ENCODE data around the gene CPN1.
A peak's percentile ranks its signal among the peaks of the same experiment; 100 is the strongest.
"Not testable (repeated sequence)": the region's sequence is repeated elsewhere in the genome, so short reads cannot be mapped to it uniquely, and the experiment has no call there.

CPN1 gene

DNA sequence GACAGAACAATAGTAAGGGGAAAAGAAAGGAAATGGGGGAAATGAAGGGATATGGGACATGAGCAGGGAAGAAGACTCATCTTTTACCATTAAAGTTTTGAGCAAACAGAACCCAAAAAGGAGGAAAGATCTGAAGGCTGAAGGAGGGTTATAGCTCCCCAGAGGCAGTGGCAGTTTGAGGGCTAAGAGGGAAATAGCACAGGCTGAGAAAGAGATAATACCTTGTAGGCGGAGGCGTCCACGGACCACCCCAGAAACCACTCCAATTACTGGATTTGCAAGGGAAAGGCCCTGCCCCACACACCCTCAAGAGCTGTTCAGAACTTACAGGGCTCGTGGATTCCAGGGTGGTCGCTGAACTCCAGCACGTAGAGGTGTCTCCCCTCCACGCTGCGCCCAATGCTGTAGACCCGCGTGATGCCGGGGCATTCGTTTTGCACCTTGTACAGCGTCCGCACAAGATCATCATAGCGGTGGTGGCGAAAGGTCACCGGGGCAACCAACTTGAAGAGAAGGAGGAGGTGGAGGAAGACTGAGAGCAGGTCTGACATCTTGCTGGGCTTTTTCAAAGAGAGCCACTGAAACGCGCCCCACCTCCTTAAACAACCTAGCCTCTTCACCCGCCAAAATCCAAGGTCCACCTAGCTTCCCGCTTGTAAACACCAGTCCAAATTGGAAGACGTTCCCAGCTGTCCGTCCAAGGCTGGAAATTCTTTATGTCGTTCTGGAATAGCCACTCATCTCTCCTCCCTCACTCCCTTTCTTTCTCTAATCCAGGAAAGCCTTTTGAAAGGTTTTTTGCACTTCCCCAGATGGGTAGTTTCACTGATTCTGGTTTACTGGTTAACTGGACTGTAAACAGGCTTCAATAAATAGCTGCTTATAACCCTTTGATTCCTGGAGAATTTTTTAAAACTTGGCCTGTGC is at the start of gene CPN1:
Gene CPN1, minus strand, starts transcription at position 795 of the 927 bp plus-strand sequence. Its CDS starts 244 bp downstream, at position 551.
- Histone ChIP-seq H3K27me3 (ENCODE audit: insufficient read depth, poor library complexity, severe bottlenecking) (no peaks in the 10 kb centered on the region), H3K4me3 (ENCODE audit: severe bottlenecking) (no peak within 1 kb of the TSS), H3K36me3 (ENCODE audit: low read depth) (no peaks in the 10 kb centered on the region), H3K9me3 (ENCODE audit: severe bottlenecking) (no peaks in the 10 kb centered on the region), H3K4me1 (ENCODE audit: insufficient read depth, poor library complexity, severe bottlenecking) (no peaks in the 10 kb centered on the region), H3K27ac (ENCODE audit: poor library complexity, severe bottlenecking) (no peak within 1 kb of the TSS)
- TF ChIP-seq, protein P1, sequence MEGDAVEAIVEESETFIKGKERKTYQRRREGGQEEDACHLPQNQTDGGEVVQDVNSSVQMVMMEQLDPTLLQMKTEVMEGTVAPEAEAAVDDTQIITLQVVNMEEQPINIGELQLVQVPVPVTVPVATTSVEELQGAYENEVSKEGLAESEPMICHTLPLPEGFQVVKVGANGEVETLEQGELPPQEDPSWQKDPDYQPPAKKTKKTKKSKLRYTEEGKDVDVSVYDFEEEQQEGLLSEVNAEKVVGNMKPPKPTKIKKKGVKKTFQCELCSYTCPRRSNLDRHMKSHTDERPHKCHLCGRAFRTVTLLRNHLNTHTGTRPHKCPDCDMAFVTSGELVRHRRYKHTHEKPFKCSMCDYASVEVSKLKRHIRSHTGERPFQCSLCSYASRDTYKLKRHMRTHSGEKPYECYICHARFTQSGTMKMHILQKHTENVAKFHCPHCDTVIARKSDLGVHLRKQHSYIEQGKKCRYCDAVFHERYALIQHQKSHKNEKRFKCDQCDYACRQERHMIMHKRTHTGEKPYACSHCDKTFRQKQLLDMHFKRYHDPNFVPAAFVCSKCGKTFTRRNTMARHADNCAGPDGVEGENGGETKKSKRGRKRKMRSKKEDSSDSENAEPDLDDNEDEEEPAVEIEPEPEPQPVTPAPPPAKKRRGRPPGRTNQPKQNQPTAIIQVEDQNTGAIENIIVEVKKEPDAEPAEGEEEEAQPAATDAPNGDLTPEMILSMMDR (IDR thresholded peaks at IDR 0.05; ENCODE audit: poor library complexity, severe bottlenecking) = no peak
- ATAC-seq (ENCODE audit: low read depth) (no peak), DNase-seq (ENCODE audit: low spot score) (peak; percentile 41)

DNA sequence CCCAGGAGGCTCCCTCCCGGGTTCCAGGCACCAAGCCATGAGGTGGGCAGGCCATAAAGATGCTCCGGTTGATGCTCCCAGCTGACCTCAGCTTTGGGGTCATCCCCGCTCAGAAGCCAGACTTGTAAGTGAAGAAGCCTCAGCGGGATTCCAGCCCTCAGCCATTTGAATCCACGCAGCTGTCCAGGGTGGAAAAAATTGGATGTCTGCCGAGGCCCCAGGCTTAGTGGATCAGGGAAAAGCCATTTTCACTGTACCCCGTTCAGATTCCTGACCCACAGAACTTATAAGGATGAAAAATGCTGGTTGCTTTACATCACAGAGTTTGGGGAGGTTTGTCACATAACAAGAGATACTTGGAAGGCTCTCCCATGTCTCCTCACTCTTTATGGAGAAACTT is 49.2 kb upstream of the CPN1 start:
- H3K9me3 ChIP-seq (ENCODE audit: severe bottlenecking) = no peaks in the 10 kb centered on the region
- no peaks in the 10 kb centered on the region for H3K36me3 ChIP-seq (ENCODE audit: low read depth)
- H3K27ac ChIP-seq (ENCODE audit: poor library complexity, severe bottlenecking) = no peak overlapping the region
- DNase-seq (ENCODE audit: low spot score) (no peak), ATAC-seq (ENCODE audit: low read depth) (no peak)
- no peak overlapping the region for H3K4me3 ChIP-seq (ENCODE audit: severe bottlenecking)
- H3K27me3 ChIP-seq (ENCODE audit: insufficient read depth, poor library complexity, severe bottlenecking) = no peaks in the 10 kb centered on the region
- TF ChIP-seq, protein P1 (IDR thresholded peaks at IDR 0.05; ENCODE audit: poor library complexity, severe bottlenecking) = no peak
- no peaks in the 10 kb centered on the region for H3K4me1 ChIP-seq (ENCODE audit: insufficient read depth, poor library complexity, severe bottlenecking)

DNA sequence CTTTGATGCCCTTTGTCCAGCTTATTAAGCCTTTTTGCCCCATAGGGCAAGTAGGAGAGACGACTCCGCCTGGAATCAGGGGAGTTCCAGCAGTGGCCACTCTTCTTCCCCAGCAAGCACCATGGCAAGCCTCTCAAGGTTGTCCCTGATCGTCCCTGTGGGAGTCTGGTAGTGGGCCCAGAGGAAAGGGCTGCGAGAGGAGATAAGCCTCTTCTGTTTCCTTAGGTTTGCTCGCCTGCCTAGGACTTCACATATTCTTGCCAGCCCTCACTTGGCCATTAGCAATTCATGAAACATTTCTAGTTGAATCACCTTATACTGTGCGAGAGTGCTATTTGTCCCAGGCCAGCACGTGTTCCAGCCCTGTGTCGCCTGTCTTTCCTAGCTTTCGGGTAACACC is 47.8 kb upstream of the CPN1 start:
- no peak overlapping the region for H3K27ac ChIP-seq (ENCODE audit: poor library complexity, severe bottlenecking)
- H3K4me1 ChIP-seq (ENCODE audit: insufficient read depth, poor library complexity, severe bottlenecking) = no peaks in the 10 kb centered on the region
- no peaks in the 10 kb centered on the region for H3K27me3 ChIP-seq (ENCODE audit: insufficient read depth, poor library complexity, severe bottlenecking)
- no peak; the same call in 2 of the 3 replicates for ATAC-seq (ENCODE audit: low read depth)
- TF ChIP-seq, protein P1 (IDR thresholded peaks at IDR 0.05; ENCODE audit: poor library complexity, severe bottlenecking) = no peak
- no peaks in the 10 kb centered on the region for H3K36me3 ChIP-seq (ENCODE audit: low read depth)
- no peak for DNase-seq (ENCODE audit: low spot score)
- H3K9me3 ChIP-seq (ENCODE audit: severe bottlenecking) = no peaks in the 10 kb centered on the region
- no peak overlapping the region for H3K4me3 ChIP-seq (ENCODE audit: severe bottlenecking)

DNA sequence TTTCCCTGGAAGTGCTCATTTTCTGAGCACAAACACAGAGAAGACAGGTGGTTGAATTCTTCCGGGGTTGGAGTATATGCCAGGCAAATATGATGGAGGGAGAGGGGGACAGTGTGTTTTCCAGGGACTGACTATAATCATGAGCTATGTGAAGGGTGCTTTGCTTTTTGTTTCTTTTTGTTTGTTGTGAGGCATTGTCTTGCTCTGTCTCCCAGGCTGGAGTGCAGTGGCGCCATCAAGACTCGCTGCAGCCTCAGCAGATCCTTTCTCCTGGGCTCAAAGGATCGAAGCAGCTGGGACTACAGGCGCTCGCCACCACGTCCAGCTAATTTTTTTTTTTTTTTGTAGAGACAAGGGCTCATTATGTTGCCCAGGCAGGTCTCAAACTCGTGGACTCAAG is 47.3 kb upstream of the CPN1 start:
- H3K27me3 ChIP-seq (ENCODE audit: insufficient read depth, poor library complexity, severe bottlenecking) = no peaks in the 10 kb centered on the region
- H3K27ac ChIP-seq (ENCODE audit: poor library complexity, severe bottlenecking) = no peak overlapping the region
- H3K4me3 ChIP-seq (ENCODE audit: severe bottlenecking) = no peak overlapping the region
- no peaks in the 10 kb centered on the region for H3K9me3 ChIP-seq (ENCODE audit: severe bottlenecking)
- ATAC-seq (ENCODE audit: low read depth) (no peak), DNase-seq (ENCODE audit: low spot score) (no peak)
- TF ChIP-seq, protein P1 (IDR thresholded peaks at IDR 0.05; ENCODE audit: poor library complexity, severe bottlenecking) = no peak
- no peaks in the 10 kb centered on the region for H3K36me3 ChIP-seq (ENCODE audit: low read depth)
- H3K4me1 ChIP-seq (ENCODE audit: insufficient read depth, poor library complexity, severe bottlenecking) = no peaks in the 10 kb centered on the region

DNA sequence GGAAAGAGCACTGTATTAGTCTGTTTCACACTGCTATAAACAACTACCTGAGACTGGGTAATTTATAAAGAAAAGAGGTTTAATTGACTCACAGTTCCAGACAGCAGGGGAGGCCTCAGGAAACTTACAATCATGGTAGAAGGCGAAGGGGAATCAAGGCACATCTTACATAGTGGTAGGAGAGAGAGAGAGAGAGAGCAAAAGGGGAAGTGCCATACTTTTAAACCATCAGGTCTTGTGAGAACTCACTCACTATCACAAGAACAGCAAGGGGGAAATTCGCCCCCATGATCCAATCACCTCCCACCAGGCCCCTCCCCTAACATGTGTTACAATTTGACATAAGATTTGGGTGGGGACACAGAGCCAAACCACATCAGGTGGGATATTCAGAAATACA is 43.7 kb upstream of the CPN1 start:
- not testable (repeated sequence) for H3K36me3 ChIP-seq (ENCODE audit: low read depth); H3K4me1 ChIP-seq (ENCODE audit: insufficient read depth, poor library complexity, severe bottlenecking); ATAC-seq (ENCODE audit: low read depth); DNase-seq (ENCODE audit: low spot score); H3K27me3 ChIP-seq (ENCODE audit: insufficient read depth, poor library complexity, severe bottlenecking); H3K27ac ChIP-seq (ENCODE audit: poor library complexity, severe bottlenecking); H3K9me3 ChIP-seq (ENCODE audit: severe bottlenecking); H3K4me3 ChIP-seq (ENCODE audit: severe bottlenecking)
